Stimulated activated CD4-positive, alpha-beta T cell treated with anti-CD3 and anti-CD28 coated beads, Interleukin-4, amount 100 ng/mL, for 24 hours (primary cell): ENCODE results near the gene PRPF18.

Experiments
- DNase-seq: peaks from one replicate; pipeline ENCODE4 v3.0.0-alpha.2; 2020

PRPF18 gene

DNA sequence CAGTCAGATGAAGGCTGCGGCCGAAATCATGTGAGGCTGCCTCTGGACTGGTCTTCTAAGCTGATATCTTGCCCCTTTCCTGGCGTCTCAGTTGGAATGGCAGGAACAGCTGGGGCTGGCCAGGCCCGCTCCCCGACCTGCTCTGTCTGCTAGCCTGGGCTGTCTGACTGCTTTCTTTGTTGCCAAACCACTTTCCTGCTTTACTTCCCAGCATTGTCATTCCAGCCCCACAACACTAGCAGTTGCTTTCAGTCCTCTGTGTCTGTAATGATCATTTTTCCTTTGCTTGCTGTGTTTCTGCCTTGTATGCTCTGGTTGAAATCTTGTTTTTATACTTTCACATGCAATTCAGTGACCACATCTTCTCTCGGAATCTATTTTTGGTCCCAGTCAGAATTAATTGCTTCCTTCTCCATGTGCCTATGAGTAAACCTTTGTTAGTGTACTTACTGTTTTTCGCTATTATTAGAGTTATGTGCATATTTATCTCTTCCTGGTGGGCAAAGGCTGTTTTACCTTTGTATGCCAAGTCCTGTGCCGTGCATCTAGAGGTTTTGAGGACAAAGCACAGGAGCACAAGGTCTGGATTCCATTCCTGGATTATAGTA is 21.6 kb downstream of the PRPF18 start:
- DNase-seq: no peak

DNA sequence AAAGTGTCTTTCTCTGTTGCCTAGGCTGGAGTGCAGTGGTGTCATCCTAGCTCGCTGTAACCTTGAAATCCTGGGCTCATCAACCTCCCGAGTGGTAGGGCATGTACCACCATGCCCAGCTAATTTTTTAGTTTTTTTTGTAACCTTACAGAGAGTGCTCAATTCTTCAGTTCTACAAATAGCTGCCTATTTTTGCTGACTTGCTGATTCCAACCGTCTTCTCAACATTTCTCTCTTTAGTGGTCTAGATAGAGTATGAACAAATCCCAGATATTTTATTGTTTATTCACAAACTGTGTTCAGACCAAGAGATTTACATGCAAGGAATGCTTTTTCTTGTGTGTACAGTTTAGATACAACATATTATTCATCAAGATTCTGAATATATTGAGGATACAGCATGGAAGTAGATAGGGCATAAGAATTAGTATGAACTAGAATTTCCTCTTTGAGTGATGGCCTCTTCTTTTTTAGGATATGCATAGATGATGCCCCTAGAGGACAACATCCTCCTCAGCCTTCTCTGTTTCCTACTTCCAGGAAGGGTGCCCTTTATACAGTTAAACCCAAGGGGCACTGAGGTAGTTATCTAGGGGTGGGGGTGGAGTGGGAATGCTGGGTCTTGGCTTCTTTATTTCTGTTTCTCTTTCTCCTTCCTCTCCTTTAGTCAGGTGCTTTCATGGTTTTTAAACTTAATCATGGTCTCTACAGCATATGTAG is 26.0 kb downstream of the PRPF18 start:
- no peak for DNase-seq

DNA sequence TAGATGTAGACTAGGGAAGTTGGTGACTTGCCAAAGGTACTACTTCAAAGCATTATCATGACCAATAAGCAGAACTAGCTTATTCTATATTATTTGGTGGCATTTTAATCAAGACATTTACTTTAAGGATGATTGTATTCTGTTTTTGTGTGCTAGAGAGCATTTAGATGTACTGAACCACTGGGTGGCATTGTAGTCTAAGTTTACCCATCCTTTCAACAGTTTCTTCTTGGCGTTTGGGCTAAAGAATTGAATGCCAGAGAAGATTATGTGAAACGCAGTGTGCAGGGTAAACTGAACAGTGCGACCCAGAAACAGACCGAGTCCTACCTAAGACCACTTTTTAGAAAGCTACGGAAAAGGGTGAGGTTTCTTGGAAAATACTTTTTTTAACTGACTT is 26.8 kb downstream of the PRPF18 start:
- no peak for DNase-seq

DNA sequence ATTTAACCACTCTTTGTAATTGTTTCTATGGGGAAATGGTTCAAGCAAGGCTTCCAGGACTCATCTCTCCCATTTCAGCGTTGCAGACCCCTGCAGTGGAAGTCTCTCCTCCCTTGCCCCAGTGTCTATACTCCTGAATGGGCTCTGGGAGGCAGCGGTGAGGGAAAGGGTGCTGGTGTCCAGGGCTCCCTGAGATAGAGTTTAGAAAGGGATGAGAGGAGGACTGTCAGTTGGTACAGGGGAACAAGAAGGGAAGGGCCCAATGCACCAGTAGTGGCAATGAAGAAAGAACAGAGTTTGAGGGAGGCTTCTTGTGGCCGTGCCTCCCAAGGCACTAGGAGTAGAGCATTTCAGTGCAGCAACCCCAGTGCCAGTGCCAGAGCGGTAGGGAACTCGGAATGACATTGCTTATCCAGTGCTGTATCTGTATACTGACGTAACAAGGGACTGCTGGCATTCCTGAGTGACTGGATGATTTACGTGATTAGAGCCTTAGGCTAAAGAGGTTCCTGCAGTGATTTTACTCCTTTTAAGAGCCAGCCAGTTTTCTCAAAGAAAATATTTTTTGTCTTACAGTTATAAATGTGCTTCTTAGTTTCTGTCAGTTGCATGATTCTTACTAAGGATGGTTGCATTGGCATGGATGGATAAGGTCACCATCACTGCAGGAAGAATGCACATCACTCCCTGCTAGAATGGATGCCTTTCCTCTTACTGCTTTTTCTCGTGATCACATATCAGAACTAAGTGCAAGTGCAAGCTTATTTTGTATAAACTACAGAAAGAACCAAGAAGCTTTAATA is 28.0 kb downstream of the PRPF18 start:
- DNase-seq: no peak

DNA sequence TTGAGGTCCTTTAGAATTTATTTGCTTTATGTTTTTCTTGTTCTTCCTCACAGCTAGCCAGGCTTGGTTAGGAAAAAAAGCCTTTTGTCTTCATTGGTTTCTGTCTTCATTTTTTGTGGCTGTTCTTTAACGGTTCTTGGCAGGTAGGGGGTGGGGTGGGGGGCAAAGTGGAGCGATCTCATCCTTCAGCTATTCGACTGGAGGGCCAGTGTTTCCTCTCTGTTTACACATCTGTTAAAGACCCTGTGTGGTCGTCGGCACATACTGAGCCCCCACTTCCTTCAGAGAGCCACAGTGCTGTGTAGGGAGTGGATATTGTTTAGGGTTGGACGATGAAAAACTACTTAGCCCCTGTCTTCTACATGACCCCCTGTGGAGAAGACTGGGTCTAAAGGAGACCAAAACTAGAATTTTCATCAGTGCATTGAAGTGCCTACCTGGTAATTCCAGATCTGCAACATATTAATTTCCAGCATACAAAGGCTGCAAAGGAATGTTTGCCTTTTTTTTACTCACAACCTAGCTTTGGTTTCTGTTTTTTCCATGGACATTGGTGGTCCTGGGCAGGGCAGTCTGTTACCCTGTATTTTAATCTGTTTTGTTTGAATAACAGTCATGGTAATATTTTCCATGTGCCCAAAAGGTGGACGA is 29.0 kb downstream of the PRPF18 start:
- no peak for DNase-seq

DNA sequence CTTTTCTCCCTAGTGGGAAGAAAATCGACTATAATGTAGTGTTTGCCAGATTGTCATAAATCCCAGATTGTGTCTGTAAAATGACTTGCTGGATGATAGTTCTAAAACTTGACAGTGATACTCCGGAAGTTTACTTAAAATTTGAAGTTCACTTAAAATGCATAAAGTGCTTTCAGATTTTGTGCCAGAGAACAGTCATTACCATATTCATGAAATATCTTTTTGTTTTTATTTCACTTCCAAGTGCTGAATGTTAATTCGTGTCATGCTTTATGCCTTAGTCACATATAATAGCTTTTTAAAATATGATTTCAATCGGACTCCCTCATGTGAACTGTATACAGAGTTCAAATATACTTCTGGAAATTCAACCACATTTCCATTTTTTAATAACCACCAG is 30.4 kb downstream of the PRPF18 start:
- DNase-seq: no peak

DNA sequence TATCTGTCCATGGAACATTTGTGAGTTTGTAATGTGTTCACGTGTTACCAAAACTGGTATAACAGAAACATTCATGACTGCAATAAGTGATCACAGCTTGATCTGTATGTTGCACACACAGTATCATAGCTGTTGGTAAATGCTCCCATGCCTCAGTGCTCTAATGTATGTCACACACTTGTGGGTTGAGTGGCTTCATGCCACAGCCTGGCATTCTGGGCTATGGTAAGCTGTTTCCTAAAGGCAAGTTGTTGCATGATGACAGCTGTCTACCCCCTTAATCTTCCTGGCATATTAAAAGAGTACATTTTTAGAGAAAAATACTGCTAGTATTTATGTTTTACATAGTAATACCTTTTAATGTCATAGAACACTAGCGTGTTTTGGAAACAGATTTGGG is 35.2 kb downstream of the PRPF18 start:
- DNase-seq: no peak

DNA sequence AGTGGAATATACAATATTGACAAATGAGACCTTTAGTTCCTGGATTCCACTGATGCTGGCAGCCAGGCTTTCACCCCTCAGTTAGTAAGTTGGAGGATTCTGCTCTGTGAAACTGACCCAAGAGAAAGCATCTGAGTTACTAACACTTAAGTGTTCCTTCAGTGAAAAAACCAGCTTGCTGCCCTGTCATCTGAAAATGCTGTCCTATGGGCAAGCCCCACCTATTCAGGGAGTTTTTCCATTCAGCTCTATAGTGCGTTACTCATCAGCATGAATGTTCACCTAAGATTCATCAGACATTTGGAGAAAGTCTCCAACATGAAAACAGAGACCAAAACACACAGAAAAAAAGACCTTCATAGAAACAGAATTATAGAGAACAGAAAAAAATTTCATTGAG is 37.9 kb downstream of the PRPF18 start:
- no peak for DNase-seq

DNA sequence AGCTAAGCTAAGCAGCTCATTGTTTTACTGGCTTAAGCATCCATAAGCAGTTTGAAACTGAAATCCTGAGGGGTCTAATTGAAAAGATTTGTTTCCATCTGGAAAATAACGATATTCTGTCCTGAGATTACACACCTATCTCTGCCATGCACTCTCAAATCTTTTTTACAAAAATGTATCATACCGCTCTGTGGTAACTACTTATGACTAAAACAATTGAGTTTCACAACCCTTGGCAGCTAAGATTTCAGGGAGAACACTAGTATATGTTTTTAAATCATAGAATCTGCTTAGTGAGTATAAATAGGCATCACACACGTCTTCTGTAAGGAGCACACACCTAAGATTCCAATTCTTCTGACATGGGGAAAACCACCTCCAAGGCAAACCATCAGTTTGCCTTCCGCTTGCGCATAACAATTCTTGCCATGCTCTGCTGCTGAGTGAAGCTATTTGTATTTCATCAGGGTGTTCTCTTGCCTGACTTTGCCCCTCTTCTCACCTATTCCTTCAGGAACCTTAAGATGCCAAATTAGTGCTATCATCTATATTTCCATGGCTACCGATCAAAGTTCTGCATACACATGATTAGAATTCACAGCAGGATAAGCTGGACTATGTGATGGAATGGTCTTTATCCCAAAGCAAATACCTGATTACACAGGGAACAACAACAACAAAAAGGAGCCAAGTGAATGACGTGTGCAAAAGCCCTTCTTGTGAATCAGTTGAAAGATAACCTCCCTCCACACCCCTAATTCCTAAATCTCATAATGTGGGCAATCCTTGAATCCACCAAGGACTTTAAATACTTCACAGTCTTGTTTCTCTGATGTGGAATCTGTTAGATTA is 40.9 kb downstream of the PRPF18 start:
- DNase-seq: no peak

DNA sequence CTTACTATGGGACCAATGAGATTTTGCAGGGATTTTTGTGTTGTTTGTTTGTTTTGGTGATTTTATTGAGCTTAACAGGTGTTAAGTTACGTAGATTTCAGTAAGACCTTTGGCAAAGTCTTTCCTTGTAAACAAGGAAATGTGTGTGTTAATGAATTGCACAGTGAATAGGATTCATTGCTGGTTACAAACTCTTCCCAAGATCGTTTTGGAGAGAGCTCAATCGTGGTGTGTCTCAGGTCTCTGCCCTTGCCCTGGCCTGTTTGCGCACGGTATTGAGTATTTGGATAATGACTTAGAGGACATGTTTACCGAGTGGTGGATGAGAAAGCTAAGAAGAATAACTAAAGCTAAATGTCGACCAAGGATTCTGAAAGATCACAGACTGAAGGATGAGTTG is 41.9 kb downstream of the PRPF18 start:
- DNase-seq: no peak

DNA sequence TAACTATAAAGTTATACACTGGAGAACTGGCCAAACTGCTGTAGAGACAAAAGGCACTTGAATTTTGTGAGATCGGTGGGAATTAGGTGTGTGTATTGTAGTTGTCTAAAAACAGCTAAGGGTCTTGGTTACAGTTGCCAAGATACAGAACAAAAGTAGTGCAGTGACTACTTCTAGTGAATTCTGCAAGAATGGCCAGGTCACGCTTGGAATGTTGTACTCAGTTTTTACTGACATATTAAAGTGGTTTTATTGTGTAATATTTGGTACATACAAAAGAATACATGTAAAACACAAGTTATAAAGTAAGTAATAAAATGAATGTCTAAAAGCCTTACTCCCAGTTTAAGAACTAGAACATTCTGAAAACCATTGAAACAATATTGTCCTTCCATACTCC is 42.4 kb downstream of the PRPF18 start:
- no peak for DNase-seq

DNA sequence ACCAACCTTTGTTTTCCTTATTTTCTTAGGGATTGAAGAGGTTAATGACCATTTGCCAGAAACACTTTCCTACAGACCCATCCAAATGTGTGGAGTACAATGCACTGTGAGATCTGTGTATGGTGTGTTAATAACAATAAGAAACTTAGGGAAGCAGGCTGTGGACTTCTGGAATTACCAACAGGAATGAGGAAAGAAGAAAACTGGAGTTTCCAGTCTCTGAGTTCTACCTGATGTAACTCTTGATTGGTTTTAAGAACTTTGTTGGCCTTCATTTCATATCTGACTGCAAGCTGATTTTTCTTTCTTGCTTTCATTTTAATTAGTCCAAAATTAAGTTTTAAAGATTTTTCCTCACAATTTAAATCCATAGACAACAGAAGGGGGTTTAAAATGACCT is 43.5 kb downstream of the PRPF18 start:
- no peak for DNase-seq

DNA sequence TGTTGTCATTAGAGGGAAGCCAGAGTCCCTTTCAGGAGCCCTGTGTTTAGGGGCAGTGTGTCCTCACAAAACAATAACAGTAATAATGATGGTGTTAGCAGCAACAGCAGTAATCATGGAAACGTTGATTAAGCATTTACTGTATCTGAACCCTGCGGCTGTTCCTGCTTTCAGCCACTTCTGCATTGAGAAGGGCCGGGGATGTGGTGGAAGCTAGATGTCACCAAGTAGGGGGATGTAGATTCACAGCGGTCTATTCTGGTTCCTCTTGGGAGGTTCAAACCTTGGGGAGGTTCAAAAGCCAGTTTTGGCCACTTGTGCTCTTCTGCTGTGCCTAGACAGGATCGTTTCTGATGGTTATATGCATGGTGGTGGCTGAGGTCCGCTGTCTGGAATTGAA is 44.8 kb downstream of the PRPF18 start:
- DNase-seq: no peak

DNA sequence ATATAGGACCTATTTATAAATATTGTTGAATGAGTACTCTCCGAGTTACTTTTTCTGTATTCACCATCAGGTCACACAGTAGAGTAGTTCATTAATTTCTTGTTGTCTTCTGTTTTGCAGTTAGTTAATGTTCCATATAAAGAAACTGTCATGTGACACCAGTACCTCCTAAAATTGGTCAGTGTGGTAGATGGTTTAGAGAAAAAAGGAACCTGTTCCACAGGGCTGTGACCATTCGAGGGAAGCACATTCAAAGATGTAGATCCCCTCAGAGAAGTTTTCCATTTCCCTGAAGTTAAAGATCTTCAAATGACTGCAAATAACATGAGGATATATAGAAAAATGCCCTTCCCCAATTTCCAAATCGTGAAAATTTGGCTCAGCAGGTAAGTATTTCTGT is 45.7 kb downstream of the PRPF18 start:
- no peak for DNase-seq

DNA sequence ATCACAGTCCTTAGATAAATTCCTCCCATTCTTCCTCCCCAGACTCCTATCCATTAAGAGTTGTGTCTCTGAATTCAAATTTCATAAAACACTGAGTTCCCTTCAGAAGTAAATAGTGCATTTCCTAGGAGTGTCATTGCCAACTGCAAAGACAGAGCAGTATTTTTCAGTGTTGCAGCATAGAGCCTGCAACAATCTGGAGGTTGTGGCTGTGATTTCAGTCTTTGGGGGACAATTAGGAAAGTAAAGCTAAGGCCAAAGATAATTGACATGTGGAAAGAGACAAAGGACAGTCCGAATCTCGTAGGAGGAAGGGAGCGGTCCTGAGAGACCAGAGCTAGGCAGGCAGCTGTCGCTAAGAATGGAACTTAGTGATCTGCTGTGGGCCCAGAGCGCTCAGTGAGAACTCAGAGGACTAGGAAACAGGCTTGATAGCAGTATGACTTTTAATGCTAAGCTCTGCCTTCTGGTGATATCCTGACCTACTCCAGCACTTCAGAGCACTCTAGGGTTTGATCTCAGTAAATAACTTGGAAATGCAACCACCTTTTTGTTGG is 46.2 kb downstream of the PRPF18 start:
- no peak for DNase-seq

DNA sequence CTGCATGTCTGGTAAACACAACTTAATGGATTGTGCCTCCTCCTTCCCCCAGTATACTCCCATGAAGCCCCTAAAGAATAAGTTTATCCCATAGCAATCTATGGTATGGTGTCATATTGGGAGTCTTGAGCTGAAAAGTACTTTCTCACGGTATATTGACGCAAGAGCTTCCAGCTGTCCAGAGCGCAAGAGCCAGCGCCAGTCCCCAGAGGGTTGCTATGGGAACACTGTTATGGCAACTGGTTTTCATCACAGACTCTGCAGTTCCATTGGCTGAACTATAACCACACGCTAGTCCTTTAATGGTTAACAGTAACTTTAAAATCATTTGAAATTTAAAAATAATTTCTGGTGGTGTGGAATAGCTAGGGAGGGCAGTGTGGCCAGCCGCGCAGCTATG is 46.9 kb downstream of the PRPF18 start:
- no peak for DNase-seq

DNA sequence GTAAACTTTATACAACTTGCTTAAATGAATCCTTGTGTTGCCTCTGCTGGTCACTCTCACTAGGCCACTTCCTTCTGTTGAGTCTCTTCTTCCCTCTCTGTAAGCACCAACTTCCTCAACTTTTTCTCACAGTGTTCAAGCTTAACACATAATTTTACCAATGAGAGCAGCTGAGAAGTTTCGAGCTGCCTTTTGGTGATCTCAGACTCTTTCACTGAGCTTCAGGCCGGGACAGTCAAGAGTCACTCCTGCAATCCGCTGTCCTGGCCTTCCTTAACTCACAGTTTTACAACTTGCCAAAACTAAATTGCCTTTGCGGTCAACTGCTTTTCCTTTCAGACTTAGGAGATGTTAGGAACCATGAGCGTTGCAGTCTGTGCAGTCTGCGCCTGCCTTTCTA is 47.4 kb downstream of the PRPF18 start:
- no peak for DNase-seq

DNA sequence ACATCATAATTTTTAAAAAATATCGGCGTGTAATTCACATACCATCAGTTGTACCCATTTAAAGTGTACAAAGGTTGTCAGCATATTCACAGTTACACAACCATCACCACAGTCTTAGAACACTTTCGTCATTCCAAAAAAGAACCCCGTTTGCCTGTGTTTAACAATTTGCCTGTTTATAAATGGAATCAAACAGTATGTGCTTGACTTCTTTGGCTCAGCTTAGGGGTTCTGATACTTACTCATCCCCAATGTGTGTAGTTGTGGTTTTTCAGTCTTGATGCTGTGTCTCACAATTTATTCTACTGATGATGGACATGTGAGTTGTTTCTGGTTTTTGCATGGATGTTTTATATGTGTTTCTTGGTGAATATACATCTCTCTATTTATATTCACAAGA is 50.0 kb downstream of the PRPF18 start:
- no peak for DNase-seq

DNA sequence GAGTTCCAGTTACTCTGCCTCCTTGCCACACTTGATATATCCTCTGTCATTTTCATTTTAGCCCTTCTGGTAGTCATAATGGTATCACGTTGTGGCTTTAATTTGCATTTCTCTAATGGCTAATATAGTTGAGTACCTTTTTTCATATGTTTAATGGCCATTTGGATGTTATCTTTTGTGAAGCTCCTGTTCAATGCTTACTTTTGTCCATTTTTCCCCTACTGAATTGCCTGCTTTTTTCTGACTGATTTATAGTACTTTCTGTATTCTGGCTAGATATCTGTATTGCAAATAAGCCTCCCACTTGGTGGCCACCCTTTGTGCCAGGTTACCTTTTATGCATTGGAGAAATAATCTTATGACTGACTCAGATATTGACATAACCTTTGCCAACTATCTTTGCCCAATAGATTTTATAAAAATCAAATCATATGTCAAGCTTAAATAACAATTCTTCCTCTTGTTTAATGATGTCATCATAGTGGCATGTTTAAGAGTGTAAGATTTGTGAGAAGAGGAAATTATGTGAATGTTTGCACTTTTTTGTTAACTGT is 50.6 kb downstream of the PRPF18 start:
- DNase-seq: no peak

DNA sequence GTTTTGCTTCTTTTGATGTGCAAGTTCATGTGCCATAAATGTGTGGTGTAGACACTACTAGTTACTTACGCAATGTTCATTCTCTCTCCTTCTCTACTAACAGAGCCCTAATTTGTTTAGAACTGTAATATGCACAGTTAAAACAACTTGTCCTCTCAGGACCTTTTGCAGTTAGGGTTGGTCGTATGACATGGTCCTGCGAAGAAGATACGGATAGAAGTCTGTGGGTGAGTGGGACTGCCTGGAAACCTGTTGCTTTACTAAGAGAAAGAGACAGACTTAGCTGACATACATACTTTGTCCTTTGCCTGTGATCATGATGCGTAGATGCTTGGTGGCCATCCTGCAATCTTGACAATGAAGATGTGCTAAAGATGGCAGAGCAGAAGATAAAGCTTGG is 51.1 kb downstream of the PRPF18 start:
- DNase-seq: no peak

DNA sequence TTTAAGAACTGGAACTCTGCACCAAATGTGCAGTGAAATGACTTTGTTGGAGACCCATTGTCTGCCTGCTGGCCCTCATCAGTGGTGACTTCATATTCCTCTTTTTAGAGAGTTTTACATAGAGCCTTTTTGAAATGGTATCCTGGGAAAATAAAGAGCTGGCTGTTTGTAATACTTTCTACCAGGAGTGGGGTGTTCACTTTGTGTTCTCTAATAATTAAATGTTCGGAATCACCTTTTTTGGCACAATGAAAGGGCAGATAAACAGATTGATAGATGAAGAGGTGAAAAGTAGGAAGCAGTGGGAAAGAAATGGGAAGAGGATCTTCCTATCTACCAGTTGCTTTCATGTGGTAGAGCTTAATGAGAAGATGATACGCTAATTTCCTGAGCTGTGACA is 55.5 kb downstream of the PRPF18 start:
- DNase-seq: no peak

DNA sequence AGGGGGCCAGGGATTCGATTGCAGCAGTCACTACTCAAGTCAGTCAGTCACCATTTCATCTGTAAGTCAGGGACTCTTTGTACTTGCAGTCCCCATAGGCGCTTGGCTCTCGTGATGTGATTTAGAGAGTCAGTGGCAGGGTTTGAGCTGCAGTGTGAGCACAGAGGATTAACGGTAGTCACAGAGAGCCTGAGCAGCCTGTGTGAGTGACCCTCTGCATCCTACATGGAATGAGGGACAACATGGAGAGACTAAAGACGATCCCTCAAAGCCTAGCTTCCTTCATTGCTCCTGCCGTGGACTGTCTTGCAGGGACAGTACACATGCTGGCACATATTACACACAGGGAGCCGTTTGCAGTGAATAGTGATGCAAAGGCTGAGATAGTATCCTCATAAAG is 56.3 kb downstream of the PRPF18 start:
- DNase-seq: no peak
